GM19043 (cell line): ENCODE data around the gene ANKS1B.
"Not testable (repeated sequence)": the region's sequence is repeated elsewhere in the genome, so short reads cannot be mapped to it uniquely, and the experiment has no call there.

Source experiments
- ATAC-seq: cut with Tn5 transposase; IDR thresholded peaks from one replicate; pipeline ENCODE4 v1.9.1; 2021; ENCODE audit warnings: low read depth; ENCODE audit not compliant: unreplicated experiment

ANKS1B gene

DNA sequence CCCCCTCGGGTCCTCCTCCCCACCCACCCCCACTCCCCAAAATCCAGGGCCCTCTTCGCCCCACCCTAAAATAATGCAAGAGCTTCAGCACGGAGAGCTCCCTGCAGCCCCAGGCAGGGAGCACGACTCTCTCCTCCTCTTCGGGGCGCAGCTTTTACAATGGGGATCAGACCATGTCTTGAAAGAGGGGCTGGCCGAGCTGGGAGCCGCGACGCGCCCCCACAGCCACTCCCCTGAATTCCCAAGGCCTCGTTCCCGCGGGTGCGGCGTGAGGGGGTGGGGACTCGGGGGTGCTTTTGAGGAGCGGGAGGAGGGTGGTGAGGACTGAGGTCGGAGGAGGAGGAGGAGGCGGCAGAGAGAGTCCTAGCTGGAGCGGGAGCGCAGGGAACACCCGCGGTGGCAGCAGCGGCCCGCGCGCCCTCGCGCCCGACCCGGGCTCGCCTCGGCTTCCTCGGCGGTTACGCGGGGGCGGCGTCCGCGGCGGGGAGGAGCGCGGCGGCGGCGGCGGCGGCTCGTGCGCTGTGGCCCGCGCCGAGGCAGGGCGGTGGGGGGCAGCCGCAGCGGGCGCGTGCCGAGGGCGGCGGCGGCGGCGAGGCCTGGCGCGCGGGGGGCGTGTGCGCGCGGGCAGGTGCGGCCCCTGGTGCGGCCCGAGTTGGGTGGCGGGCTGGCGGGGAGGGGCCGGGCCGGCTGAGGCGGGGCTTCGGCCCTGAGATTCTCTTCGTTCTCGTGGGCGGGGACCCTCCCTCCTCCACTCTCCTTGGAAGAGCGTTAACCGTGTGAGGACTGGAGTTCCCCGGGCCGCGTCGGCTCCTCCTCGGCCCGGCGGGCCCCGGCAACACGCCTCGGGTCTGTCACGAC lies at the start of gene ANKS1B:
Gene ANKS1B (minus strand): TSS at position 666 of the 858 bp plus-strand sequence. CDS start 699 bp downstream, outside the sequence.
- ATAC-seq: peak; percentile 44

DNA sequence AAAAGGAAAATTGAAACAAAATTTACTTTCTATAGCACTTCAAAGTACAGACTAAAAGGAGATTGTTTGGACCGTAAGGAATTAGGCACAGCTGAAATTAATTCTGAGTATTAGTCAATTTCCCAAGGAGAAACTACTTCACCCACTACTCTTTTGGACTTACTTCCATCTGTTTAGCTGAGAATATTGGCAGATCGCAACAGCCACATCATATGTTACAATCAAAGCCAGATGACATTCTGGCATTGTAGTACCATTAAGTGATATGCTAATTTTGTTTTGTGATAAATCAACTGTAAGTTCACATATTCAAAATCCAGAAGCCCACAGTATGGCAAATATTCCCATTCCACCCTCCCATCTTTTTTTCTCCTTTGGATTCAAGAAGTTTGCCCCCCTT lies 47.1 kb upstream of the ANKS1B start:
- ATAC-seq: no peak

- ATAC-seq: no peak
These were observed 42.9 kb upstream of the ANKS1B start for GRCh38 chr12:100027671-100028070.

- ATAC-seq: no peak
These were observed 41.5 kb upstream of the ANKS1B start for GRCh38 chr12:100026241-100026640.

DNA sequence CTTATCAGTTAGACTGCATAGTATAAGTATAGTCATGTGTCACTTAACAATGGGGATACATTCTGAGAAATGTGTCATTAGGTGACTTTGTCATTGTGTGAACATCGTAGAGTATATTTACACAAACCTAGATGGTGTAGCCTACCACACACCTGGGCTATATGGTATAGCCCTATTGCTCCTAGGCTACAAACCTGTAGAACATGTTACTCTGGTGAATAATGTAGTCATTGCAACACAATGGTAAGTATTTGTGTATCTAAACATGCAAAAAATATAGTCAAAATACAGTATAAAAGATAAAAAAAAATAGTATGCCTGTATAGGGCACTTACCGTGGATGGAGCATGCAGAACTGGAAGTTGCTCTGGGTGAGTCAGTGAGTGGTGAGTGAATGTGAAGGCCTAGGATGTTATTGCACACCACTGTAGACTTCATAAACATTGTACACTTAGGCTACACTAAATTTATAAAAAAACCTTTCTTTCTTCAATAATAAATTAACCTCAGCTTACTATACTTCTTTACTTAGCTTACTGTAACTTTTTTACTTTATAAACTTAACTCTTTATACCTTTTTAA lies 40.3 kb upstream of the ANKS1B start:
- no peak for ATAC-seq

GRCh38 chr12:100020370-100020769 lies 35.6 kb upstream of the ANKS1B start:
- ATAC-seq: no peak

DNA sequence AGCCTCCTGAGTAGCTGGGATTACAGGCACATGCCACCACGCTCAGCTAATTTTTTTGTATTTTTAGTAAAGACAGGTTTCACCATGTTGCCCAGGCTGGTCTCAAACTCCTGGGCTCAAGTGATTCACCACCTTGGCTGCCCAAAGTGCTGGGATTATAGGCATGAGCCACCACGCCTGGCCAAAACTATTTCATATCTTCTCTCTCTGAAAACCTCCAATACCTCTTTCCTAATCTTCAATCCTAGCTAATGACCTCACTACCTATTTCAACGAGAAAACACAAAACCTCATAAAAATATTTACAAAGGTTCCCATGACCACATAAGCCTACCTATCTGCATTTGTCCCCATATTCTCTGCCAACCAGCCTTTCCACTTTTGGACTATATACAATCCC lies 32.3 kb upstream of the ANKS1B start:
- ATAC-seq: no peak

- ATAC-seq: not testable (repeated sequence)
These were observed 31.6 kb upstream of the ANKS1B start for GRCh38 chr12:100016304-100016703.

GRCh38 chr12:100005846-100006245 lies 21.1 kb upstream of the ANKS1B start:
- ATAC-seq: not testable (repeated sequence)

GRCh38 chr12:99997806-99998205 lies 13.1 kb upstream of the ANKS1B start:
- no peak for ATAC-seq

DNA sequence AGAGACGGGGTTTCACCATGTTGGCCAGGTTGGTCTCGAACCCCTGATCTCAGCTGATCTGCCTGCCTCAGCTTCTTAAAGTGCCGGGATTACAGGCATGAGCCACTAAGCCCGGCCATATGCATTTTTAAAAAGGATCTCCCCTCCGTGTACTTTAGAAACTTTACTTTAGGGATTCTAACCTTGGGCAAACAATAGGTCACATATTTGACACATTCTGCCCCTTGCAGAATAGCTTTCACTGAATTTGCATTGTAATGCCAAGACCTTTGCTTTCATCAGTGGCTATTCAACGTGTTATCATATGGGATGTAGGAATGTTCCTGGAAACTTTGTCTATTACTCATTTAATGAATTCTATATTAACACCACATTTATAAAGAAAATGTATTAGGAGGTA lies 11.4 kb upstream of the ANKS1B start:
- ATAC-seq: no peak

DNA sequence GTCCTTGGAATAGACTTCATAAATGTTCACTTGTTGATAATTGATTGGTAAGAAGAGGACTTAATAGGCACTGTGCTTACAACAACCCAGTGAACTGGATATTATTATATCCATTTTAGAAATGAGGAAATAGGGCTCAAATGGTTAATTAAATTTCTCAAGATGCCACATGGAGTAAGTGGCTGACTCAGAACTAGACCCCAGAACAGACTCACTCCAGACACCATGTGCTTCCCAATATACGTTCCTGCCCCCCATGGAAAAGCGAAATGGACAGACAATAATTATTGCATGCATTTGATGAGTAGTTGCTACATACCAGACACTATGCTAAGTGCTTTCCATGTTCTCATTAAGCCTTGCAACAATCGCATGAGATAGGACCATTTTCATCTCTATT lies 895 bp upstream of the ANKS1B start:
- no peak for ATAC-seq

DNA sequence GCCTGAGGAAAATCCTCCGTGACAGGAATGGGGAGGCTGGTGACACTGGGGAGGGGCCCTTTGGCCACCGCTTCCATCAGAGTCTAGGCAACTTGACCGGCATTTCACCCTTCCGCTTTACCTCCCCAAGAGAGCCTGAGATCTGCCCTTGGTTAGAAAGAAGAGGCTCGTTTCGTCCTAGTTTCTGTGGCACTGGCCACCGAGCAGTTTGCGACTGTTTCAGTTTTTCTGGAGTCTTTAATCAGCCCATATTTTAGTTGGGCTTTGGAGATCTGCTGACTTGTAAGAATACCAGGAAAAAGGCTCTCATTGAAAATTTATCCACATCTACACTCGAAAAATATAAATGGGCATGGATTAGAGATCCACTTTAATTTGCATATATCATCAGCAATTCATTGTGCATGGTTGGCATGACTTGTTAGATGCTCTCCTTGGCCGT lies 414 bp upstream of the ANKS1B start:
- peak; percentile 38 for ATAC-seq

DNA sequence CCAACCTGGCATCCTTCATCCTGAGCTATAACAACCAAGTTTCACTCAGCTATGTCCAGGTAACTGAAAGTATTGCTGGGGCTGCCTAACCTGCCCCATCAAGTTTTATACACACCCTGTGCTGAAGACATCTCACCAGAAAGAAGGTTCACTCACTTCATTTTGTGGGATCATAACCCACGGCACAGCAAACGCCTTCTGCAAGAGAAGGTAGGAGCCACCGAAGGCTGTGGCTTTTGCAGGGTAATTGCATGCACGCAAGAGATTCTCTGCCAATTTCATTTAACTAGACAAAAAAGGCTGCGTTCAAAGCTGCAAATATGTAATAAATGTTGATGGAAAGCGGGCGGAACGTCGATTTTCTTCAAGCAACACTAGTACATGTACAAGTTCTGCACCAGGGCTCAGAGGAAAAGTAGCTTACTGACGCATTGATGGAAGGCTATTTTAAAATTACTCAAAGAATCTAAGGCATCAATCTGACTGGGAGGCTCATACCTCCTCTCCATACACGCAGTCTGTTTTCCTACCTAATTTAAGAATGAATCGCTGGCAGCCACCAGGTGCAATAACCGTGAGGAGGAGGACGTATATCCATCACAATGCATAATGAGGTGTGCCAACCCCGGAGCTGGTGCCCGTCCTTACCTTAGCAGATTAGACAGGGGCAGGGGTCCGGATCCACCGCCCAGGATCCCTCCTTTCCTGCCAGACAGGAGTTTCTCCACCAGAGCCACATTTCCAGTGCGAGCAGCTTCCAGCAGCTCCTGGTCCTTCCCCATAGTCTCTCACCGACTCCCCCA lies 1.1 kb downstream of the ANKS1B start:
- no peak for ATAC-seq

DNA sequence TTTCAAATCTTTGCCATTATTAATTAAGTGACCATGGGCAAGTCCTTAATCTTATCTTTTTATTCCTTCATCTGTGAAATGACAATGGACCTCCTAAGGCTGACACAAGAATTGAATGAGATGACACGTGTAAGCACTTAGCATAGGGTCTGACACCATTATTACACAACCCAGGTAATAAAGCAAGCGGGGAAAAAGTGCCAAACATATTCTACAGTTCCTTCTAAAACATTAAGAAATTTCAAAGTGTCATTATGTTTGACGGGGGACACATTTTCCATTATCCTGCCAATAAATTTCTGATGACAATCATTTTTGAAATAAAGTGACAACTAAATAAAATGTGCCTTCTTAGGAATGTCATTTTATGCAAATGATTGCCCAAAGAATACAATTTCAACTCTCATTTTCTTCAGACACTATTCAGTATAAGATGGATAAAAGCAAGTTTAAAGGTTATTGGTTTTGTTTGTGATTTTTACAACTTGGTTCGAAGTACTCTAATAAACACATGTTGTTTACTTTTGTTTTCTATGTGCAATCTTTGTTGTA lies 3.0 kb downstream of the ANKS1B start:
- ATAC-seq: no peak

DNA sequence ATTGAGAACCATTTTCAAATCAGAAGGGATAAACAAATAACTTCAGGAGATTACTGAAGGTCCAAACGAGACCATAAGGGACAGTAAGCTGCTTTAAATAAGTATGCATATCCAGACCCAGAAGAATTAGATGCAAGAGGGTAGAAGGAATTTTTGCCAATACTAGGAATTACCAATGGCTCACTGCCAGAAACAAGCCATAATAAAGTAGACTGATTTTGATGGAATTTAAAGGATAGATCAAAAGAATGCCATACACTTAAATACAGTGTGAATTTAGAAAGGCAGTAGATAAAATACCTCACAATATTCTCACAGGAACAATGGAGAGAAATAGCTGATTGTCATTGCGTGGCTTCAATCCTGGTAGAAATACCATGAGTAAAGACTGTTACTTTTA lies 5.3 kb downstream of the ANKS1B start:
- no peak for ATAC-seq

GRCh38 chr12:99978152-99978551 lies 6.6 kb downstream of the ANKS1B start:
- ATAC-seq: no peak

DNA sequence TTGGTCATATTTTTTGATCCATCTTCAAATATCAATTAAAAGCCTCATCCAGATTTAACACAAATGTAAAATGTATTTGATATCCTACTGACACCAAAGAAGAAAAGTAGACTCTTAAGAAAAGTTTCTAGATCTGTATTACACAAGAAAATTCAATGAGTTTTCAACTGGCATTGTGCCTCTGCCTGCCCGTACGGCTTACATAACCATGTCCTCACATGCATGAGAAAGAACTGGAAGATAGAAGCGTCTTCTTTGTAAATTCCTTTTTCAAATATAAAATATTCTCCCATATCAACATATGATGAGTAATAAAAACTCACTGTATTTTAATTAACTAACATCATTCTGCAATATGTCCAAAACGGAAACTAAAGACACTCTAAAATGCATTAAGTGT lies 7.2 kb downstream of the ANKS1B start:
- no peak for ATAC-seq

- no peak for ATAC-seq
These were observed 8.0 kb downstream of the ANKS1B start for GRCh38 chr12:99976762-99977161.

GRCh38 chr12:99975321-99975720 lies 9.4 kb downstream of the ANKS1B start:
- ATAC-seq: no peak

GRCh38 chr12:99974146-99974545 lies 10.6 kb downstream of the ANKS1B start:
- ATAC-seq: no peak
